GM21717 (cell line): ENCODE results near the gene MFSD11.
"Not testable (repeated sequence)": the region's sequence is repeated elsewhere in the genome, so short reads cannot be mapped to it uniquely, and the experiment has no call there.

ENCODE experiments used
- ATAC-seq: cut with Tn5 transposase; IDR thresholded peaks from one replicate; pipeline ENCODE4 v1.9.1; 2021; ENCODE audit warnings: mild to moderate bottlenecking, moderate library complexity; ENCODE audit not compliant: unreplicated experiment

The MFSD11 gene

GRCh38 chr17:76725580-76726230 is 12.2 kb upstream of the MFSD11 start:
- peak; percentile 26 for ATAC-seq

GRCh38 chr17:76726231-76726775 is 11.6 kb upstream of the MFSD11 start, which contains the start of gene JMJD6:
JMJD6 (minus strand) TSS chr17:76726606; CDS start chr17:76726475, 131 bp downstream.
- peak; percentile 57 for ATAC-seq

DNA sequence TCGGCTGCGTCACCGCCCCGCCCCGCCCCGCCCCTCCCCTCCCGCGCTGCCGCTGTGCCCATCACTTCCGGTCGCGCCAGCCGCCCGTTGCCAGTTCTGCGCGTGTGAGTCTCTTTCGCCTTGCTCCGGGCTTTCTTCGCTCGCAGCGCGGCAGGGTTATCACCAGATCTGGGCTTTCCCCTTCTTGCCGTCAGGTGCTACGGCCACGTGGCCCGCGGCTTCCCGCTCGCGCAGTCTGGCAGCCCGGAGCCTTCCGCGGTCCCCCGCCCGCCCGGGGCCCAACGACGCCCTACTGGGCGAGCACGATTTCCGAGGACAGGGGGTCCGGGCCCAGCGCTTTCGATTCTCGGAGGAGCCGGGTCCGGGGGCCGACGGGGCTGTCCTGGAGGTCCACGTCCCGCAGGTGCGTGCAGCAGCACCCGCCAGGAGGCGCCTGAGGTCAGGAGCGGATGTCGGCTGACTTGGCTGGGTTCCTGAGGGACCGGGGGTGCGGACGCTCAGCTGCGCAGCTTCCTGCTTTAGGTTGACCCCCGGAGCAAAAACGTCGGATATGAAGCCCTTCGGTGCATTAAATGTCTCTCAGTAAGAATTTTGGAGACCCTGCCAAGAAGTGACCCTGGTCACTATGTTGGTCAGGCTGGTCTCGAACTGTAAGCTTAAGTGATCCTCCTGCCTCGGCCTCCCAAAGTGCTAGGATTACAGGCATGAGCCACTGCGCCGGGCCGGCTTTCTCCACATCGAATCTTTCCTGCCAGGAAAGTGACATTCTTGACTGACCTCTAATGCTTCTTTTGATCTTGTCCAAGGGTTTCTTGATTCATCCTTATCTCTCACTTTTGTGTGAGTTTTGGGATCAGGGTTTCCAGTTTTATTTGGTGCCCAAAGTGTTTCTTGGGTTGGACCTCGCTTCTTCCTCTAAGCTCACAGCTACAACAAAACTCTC is 10.9 kb upstream of the MFSD11 start, which contains the start of gene METTL23:
Gene METTL23, plus strand, starts transcription at position 64 of the 943 bp plus-strand sequence. CDS start 2,872 bp downstream, outside the sequence.
- peak; percentile 38 for ATAC-seq

DNA sequence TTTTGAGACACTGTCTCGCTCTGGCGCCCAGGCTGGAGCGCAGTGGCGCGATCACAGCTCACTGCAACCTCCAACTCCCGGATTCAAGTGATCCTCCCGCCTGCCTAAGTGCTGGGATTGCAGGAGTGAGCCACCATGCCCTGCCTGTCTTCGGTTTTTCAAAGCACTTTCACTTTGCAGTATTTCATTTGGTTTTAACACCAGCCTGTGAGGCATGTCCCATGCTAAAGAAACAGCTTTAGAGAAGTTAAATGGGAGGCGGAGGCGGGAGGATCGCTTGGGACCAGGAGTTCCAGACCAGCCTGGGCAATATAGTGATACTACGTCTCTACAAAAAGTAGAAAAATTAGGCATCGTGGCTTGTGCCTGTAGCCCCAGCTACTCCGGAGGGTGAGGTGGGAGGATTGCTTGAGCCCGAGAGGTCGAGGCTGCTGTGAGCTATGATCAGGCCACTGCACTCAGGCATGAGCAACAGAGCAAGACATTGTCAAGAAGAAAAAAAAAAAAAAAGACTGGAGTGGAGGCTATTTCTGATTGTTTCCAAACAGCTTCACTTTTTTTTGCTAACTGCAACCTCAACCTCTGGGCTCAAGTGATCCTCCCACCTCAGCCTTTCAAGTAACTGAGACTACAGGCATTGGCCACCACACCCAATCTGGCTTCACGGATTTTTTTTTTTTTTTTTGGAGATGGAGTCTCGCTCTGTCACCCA is 10.0 kb upstream of the MFSD11 start:
- ATAC-seq, result no peak

DNA sequence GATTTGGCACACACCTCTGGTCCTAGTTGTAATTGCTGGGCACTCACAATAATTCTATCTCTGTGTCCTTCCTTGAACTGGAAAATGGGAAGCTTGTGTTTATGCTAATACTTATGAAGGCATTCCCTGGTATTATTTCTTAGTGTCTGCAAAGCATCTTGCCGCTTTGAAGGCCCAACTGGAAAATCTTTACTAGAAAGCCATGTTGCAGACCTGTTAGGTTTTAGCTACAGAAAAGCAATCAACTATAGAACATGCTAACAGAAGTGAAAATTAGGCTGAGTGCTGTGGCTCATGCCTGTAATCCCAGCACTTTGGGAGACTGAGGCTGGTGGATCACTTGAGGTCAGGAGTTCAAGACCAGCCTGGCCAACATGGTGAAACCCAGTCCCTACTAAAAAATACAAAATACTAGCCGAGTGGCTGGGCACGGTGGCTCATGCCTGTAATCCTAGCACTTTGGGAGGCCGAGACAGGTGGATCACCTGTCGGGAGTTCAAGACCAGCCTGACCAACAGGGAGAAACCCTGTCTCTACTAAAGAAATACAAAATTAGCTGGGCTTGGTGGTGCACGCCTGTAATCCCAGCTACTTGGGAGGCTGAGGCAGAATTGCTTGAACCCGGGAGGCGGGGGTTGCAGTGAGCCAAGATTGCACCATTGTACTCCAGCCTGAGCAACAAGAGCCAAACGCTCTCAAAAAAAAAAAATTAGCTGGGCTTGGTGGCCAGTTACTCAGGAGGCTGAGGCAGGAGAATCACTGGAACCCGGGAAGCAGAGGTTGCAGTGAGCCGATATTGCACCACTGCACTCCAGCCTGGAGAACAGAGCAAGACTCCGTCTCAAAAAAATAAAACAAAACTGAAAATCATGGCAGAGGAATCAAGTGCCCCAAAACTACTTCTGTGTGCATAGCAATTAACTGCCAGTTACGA is 5.9 kb upstream of the MFSD11 start:
- ATAC-seq, result not testable (repeated sequence)

GRCh38 chr17:76732734-76733617 is 4.9 kb upstream of the MFSD11 start:
- ATAC-seq, result no peak

DNA sequence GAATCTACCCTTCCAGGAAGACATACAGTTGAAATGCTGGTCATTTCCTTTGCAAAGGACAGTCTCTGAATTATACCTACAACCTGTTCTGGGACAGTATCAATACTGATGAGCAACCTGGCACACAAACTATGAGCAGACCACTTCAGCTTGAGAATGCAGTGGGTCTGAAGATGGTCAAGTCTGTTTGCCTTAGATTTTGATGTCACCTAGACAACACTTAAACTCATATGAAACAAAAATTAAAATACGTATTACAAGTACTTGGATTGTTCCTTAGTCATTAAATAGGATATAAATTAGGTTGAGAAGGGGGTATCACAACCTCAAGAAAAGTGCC is 4.3 kb upstream of the MFSD11 start:
- ATAC-seq, result no peak

GRCh38 chr17:76734080-76734840 is 3.7 kb upstream of the MFSD11 start:
- ATAC-seq, result no peak

GRCh38 chr17:76735006-76735405 is 2.9 kb upstream of the MFSD11 start:
- ATAC-seq, result no peak

- no peak for ATAC-seq
Observed at GRCh38 chr17:76735586-76736348, 2.2 kb upstream of the MFSD11 start.

DNA sequence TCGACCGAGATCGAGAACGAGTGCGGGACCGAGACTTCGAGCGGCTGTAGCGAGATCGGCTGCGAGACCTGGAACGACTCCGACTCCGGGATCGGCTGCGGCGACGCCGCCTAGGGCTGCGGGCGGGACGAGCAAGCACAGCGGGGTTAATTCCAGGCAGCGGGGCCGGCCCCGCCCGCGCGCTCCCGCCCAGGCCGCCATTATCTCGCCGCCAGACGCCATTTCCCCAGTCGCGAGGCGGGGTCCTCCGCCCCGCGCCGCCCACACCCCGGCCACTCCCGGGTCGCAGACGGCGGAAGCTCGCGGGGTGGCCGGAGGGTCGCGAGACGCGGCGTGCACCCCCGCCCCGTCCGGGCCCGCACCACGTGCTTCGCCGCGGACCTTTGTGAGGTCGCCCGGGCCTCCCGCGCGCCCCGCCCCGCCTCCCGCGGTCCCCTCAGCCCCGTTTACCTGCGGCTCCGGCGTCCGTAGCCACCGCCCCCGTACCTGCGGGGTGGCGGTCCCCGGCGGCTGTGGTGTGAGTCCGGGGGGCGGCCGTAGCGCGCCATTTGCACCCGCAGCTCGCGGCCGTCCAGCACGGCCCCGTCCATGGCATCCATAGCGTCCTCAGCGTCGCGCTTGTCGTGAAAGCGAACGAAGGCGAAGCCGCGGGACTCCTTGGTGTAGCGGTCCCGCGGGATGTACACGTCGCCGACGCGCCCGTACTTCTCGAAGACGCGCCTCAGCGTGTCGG is 1.4 kb upstream of the MFSD11 start:
- ATAC-seq, result peak; percentile 12

DNA sequence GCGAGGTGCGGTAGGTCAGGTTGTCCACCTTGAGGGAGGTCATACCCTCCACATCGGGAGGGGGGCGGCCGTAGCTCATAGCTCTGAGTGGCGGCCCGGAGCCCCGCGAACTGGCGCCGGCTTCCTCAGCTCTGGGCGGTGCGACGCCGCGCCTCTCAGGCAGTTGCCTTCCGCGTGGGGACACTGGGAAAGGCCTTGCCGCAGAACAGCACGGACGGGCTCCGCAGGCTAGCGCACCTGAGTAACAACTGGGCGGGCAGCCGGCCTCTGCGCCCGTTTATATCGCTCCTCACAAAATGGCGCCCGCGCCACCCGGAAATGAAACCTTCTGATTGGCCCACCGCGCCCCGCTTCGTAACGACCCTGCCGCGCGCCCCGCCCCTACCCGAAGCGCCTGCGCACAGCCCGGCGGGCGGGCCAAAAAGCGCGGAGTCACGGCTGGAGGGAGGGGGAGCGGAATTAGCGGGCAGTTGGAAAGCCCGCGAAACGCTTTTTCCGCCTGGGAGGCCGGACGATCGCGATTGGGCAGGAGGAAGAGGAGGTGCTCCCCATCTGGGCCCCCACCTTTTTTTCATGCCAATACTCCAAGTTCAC is 740 bp upstream of the MFSD11 start, which contains the start of gene SRSF2:
Gene SRSF2, minus strand, starts transcription at position 250 of the 594 bp plus-strand sequence. Its CDS starts 171 bp downstream, at position 79.
- ATAC-seq, result peak; percentile 55

GRCh38 chr17:76738468-76738850 is 540 bp downstream of the MFSD11 start:
- ATAC-seq, result no peak

DNA sequence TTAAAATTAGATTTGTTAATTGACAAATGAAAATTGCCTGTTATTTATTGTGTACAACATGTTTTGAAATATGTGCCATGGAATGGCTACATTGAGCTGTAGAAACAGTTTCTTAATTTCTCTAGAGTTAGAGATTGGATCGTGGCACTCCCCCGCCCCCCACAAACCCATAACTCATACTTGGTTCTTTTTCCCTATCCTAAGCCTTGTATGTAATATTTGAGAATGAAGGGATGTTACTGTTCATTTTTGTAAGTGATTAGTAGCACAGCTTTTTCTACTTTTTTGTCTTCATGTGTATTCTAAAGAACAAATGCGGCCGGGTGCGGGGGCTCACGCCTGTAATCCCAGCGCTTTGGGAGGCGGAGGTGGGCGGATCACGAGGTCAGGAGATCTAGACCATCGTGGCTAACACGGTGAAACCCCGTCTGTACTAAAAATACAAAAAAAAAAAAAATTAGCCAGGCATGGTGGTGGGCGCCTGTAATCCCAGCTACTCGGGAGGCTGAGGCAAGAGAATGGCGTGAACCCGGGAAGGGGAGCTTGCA is 1.7 kb downstream of the MFSD11 start:
- not testable (repeated sequence) for ATAC-seq

DNA sequence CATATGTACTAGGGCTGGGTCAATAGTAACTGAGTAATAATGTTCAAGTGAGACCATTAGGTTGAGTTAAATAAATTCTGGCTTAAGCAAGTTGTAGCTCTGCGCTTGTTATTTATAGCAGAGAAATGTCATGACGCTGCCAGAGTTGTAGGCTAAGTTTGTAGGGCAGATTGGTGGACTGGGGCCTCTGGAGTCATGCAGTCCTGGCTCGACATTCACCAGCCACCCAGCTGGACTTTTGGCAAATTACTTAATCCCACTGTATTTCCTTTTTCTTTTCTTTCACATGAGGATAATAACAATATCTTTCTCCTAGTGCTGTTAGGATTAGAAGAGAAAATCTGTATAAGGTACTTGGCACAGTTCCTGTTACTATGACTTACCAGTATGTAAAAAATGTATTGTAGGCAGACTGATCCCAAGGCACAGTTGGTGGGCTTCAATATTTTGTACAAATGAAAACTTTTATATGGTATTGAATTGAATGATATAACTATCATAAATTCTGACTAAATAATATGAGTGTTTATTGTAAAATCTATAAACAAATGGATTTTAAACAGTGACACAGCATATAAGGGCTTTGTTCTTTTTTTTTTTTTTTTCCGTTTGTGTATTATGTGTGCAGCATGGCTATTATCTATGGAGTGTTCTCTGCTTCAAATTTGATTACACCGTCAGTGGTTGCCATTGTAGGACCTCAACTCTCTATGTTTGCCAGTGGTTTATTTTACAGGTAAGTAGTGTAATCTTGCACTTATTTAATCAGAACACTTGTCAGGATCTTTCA is 2.6 kb downstream of the MFSD11 start:
- ATAC-seq, result no peak
